ENCODE results near the gene AIFM1.

DNA sequence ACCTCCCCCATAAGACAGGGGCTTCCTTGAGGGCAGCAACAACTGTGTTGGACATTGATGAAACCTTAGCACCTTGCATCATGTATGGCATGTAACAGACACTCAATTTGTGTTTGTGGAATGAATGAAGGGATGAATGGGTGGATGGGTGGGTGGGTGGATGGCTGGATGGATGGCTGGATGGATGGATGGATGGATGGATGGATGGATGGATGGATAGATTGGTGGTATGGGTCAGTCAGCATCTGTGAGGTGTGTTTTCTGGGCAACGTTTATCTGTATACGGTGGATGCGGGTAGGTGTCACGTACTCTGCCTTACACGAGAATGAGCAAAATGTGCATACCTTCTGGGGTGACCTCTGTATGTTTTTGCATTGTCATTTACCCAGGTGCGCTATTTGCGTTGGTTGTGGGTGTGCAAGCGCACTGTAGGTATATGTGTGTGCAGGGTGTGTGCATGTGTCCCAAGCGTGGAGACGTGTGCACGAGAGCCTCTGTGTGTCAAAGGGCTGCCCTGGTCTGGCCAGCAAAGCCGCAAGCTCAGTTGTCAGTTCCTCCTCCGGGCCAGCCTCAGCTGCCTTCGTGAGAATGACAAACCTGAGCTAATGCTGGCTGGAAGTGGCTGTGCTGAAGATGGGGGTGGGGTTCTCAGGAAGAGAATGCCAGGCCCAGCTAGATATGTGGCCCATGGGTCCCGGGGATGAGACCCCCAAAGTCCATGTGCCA is 81.8 kb downstream of the AIFM1 start:
- TF ChIP-seq, protein P1, sequence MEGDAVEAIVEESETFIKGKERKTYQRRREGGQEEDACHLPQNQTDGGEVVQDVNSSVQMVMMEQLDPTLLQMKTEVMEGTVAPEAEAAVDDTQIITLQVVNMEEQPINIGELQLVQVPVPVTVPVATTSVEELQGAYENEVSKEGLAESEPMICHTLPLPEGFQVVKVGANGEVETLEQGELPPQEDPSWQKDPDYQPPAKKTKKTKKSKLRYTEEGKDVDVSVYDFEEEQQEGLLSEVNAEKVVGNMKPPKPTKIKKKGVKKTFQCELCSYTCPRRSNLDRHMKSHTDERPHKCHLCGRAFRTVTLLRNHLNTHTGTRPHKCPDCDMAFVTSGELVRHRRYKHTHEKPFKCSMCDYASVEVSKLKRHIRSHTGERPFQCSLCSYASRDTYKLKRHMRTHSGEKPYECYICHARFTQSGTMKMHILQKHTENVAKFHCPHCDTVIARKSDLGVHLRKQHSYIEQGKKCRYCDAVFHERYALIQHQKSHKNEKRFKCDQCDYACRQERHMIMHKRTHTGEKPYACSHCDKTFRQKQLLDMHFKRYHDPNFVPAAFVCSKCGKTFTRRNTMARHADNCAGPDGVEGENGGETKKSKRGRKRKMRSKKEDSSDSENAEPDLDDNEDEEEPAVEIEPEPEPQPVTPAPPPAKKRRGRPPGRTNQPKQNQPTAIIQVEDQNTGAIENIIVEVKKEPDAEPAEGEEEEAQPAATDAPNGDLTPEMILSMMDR (IDR thresholded peaks at IDR 0.05) = no peak
- no peak for TF ChIP-seq POLR2AphosphoS5 (IDR thresholded peaks at IDR 0.05)

Measured in upper lobe of left lung (tissue), 4 donors.